Common myeloid progenitor, CD34-positive (primary cell): ENCODE results near the gene EPSTI1.

Source experiments
- CTCF ChIA-PET: fragments of 350-600 bp; sonication (Branson Sonifier 250); formaldehyde crosslinking; loops from one replicate; lab custom pipeline; 2021; ENCODE audit warnings: antibody characterized with exemption; lab: Charles Lee
- POLR2A ChIA-PET: fragments of 350-600 bp; sonication (Branson Sonifier 250); formaldehyde crosslinking; loops from one replicate; lab custom pipeline; 2021; ENCODE audit warnings: antibody characterized with exemption; lab: Charles Lee
- DNase-seq, 3 donors: peaks; one replicate each; pipeline versions ENCODE4 v3.0.0 to v3.0.0-alpha.2; 2013
- H3K27ac ChIP-seq, 2 experiments: 1 replicate in 1 of 2; 2 replicates in 1 of 2; pipeline ENCODE4 v1.7.0; 2013; ENCODE audit warnings: inconsistent platforms in 2 of 2, low read length in 2 of 2, mild to moderate bottlenecking in 2 of 2, low read depth in 1 of 2, moderate library complexity in 1 of 2; ENCODE audit not compliant: severe bottlenecking in 2 of 2, insufficient read depth in 1 of 2, poor library complexity in 1 of 2
- H3K27me3 ChIP-seq, 5 experiments: replicated peaks in 2 of 5; 1 replicate in 3 of 5; 2 replicates in 2 of 5; pipeline versions ENCODE4 v1.6.1 to v1.7.0; 2013; ENCODE audit warnings: low read length in 4 of 5, mild to moderate bottlenecking in 2 of 5, moderate library complexity in 2 of 5, inconsistent platforms in 1 of 5; ENCODE audit not compliant: insufficient read depth in 5 of 5, control insufficient read depth in 4 of 5
- H3K36me3 ChIP-seq, 4 experiments: 1 replicate in 2 of 4; 2 replicates in 2 of 4; pipeline versions ENCODE4 v1.6.1 to v1.7.0; 2013; ENCODE audit warnings: low read length in 3 of 4, control low read depth in 1 of 4, mild to moderate bottlenecking in 1 of 4; ENCODE audit not compliant: control insufficient read depth in 4 of 4, insufficient read depth in 4 of 4
- H3K4me1 ChIP-seq, 4 experiments: 1 replicate in 3 of 4; 2 replicates in 1 of 4; pipeline versions ENCODE4 v1.6.1 to v1.7.1; 2013; ENCODE audit warnings: low read length in 3 of 4, mild to moderate bottlenecking in 3 of 4, control low read depth in 1 of 4, inconsistent platforms in 1 of 4, moderate library complexity in 1 of 4; ENCODE audit not compliant: control insufficient read depth in 4 of 4, insufficient read depth in 4 of 4; ENCODE audit errors: control extremely low read depth in 1 of 4
- H3K4me3 ChIP-seq, 7 experiments: 1 replicate in 4 of 7; 2 replicates in 3 of 7; pipeline versions ENCODE4 v1.5.1 to v1.7.0; 2013; ENCODE audit warnings: mild to moderate bottlenecking in 7 of 7, low read length in 6 of 7, moderate library complexity in 6 of 7, inconsistent platforms in 2 of 7, low read depth in 2 of 7, control low read depth in 1 of 7; ENCODE audit not compliant: insufficient read depth in 4 of 7, control insufficient read depth in 1 of 7; ENCODE audit errors: extremely low read depth in 1 of 7
- H3K9me3 ChIP-seq, 5 experiments: 1 replicate in 4 of 5; 2 replicates in 1 of 5; pipeline versions ENCODE4 v1.6.1 to v1.7.1; 2013; ENCODE audit warnings: low read length in 4 of 5, mild to moderate bottlenecking in 2 of 5, inconsistent platforms in 1 of 5, low read depth in 1 of 5, moderate library complexity in 1 of 5; ENCODE audit not compliant: control insufficient read depth in 4 of 5, insufficient read depth in 2 of 5; ENCODE audit errors: control extremely low read depth in 1 of 5
- WGBS: methylation state at CpG from one replicate; pipeline ENCODE4 v1.1.5; 2013; ENCODE audit not compliant: insufficient coverage; 5-methylcytosine and 5-hydroxymethylcytosine counted together

Gene EPSTI1

GRCh38 chr13:43021926-43022670 is 30.1 kb upstream of the EPSTI1 start:
- CTCF ChIA-PET = interaction anchor here (1.6 to 2.8 kb wide), 4 partner anchors 8 to 782 kb away, joined by 3 to 8 read pairs (median 6); partner anchors contain the start of gene EPSTI1
- WGBS = 100% methylated on average over 7 of the region's 11 CpGs
- Histone ChIP-seq H3K27me3 (no peaks in the 10 kb centered on the region), H3K9me3 (no peaks in the 10 kb centered on the region), H3K4me1 (peaks cover 0 to 19% (median 17%) of the 10 kb centered on the region in 4 experiments), H3K36me3 (no peaks in the 10 kb centered on the region), H3K4me3 (no peak overlapping the region), H3K27ac (no peak overlapping the region)
- no peak for DNase-seq
- POLR2A ChIA-PET = no interaction called here

GRCh38 chr13:43020794-43021193 is 28.8 kb upstream of the EPSTI1 start:
- Histone ChIP-seq H3K4me1 (peaks cover 0 to 19% (median 17%) of the 10 kb centered on the region in 4 experiments), H3K27ac (no peak overlapping the region), H3K27me3 (no peaks in the 10 kb centered on the region), H3K36me3 (no peaks in the 10 kb centered on the region), H3K4me3 (no peak overlapping the region), H3K9me3 (no peaks in the 10 kb centered on the region)
- ChIA-PET CTCF (interaction anchor here (0.8 kb wide), 1 partner anchor 47 kb away, joined by 3 read pairs; no protein-coding TSS in a partner anchor), POLR2A (interaction anchor here (0.6 kb wide), 1 partner anchor 12 kb away, joined by 3 read pairs; no protein-coding TSS in a partner anchor)
- DNase-seq = no peak
- WGBS = no CpG with 5 or more reads among the region's 1 CpG

- ChIA-PET POLR2A (no interaction called here), CTCF (interaction anchor here (1.5 kb wide), 1 partner anchor 27 kb away, joined by 3 read pairs; no protein-coding TSS in a partner anchor)
- 100% methylated on average over 2 of the region's 2 CpGs for WGBS
Measured at GRCh38 chr13:43019811-43020210, 27.8 kb upstream of the EPSTI1 start.

GRCh38 chr13:43016226-43016625 is 24.2 kb upstream of the EPSTI1 start:
- H3K4me1 ChIP-seq = no peaks in the 10 kb centered on the region
- H3K9me3 ChIP-seq = no peaks in the 10 kb centered on the region
- POLR2A ChIA-PET = no interaction called here
- H3K4me3 ChIP-seq = no peak overlapping the region
- no peaks in the 10 kb centered on the region for H3K36me3 ChIP-seq
- CTCF ChIA-PET = interaction anchor here (1.2 to 1.6 kb wide), 2 partner anchors 10 to 19 kb away, joined by 3 read pairs; no protein-coding TSS in a partner anchor
- no peaks in the 10 kb centered on the region for H3K27me3 ChIP-seq
- no peak for DNase-seq
- WGBS = 92% methylated on average over 2 of the region's 5 CpGs
- H3K27ac ChIP-seq = no peak overlapping the region

More at GRCh38 chr13:43019811-43020210, 27.8 kb upstream of the EPSTI1 start:
- no peak for DNase-seq
- Histone ChIP-seq H3K27me3 (no peaks in the 10 kb centered on the region), H3K36me3 (no peaks in the 10 kb centered on the region), H3K27ac (no peak overlapping the region), H3K4me3 (no peak overlapping the region), H3K4me1 (peaks cover 0 to 15% (median 13%) of the 10 kb centered on the region in 4 experiments), H3K9me3 (no peaks in the 10 kb centered on the region)

- DNase-seq = no peak
- POLR2A ChIA-PET = no interaction called here
- WGBS = 92% methylated on average over 3 of the region's 3 CpGs
- Histone ChIP-seq H3K9me3 (no peaks in the 10 kb centered on the region), H3K4me1 (no peaks in the 10 kb centered on the region), H3K27ac (no peak overlapping the region), H3K27me3 (no peaks in the 10 kb centered on the region), H3K4me3 (no peak overlapping the region), H3K36me3 (no peaks in the 10 kb centered on the region)
- CTCF ChIA-PET = interaction anchor here (1.0 to 1.3 kb wide), 2 partner anchors 9 kb away, joined by 4 to 6 read pairs; partner anchors contain the start of gene DNAJC15
Measured at GRCh38 chr13:43014162-43014561, 22.1 kb upstream of the EPSTI1 start.

GRCh38 chr13:43009506-43009905 is 17.5 kb upstream of the EPSTI1 start:
- POLR2A ChIA-PET = no interaction called here
- H3K27me3 ChIP-seq = no peaks in the 10 kb centered on the region
- H3K36me3 ChIP-seq = no peaks in the 10 kb centered on the region
- H3K4me3 ChIP-seq = no peak overlapping the region
- no peak overlapping the region for H3K27ac ChIP-seq
- no CpG with 5 or more reads among the region's 1 CpG for WGBS
- H3K4me1 ChIP-seq = peaks cover 0 to 2% (median 0%) of the 10 kb centered on the region in 4 experiments
- no peak for DNase-seq
- no peaks in the 10 kb centered on the region for H3K9me3 ChIP-seq
- CTCF ChIA-PET = no interaction called here

- Histone ChIP-seq H3K27ac (no peak overlapping the region), H3K9me3 (no peaks in the 10 kb centered on the region), H3K4me3 (no peak overlapping the region), H3K36me3 (no peaks in the 10 kb centered on the region), H3K27me3 (no peaks in the 10 kb centered on the region), H3K4me1 (peaks cover 0 to 2% (median 0%) of the 10 kb centered on the region in 4 experiments)
- DNase-seq = no peak
- ChIA-PET CTCF (no interaction called here), POLR2A (no interaction called here)
- WGBS = 100% methylated on average over 1 of the region's 3 CpGs
Measured at GRCh38 chr13:43008596-43008995, 16.6 kb upstream of the EPSTI1 start.
